ENCODE results near the gene TFB1M. TPM values are rescaled to one million over a fixed set of nuclear protein-coding genes. Genes with fewer than 3 reads are reported as not detected.

TFB1M gene
- polyA plus RNA-seq, 2 of the 4 experiments (the other 2 are of a cell fraction): 9.8 to 19.5 TPM

- no peak for ATAC-seq
- no peak for FAIRE-seq
- no peak for DNase-seq (ENCODE audit: low read depth in 1 of 2, low spot score in 1 of 2)
- POLR2A ChIA-PET: no interaction called here
- CTCF ChIA-PET: no interaction called here
- no peak for TF ChIP-seq PHF8 (IDR thresholded peaks at IDR 0.05; ENCODE audit: borderline replicate concordance, low read depth)
- no peak for TF ChIP-seq PBX3 (IDR thresholded peaks at IDR 0.05)
- no peak for TF ChIP-seq HOXB13 (CRISPR knock-in tag; IDR thresholded peaks at IDR 0.05; ENCODE audit: low read depth)
- TF ChIP-seq USF2 (IDR thresholded peaks at IDR 0.05): no peak
- TF ChIP-seq HEYL (CRISPR knock-in tag; IDR thresholded peaks at IDR 0.05): no peak
- no peaks in the 10 kb centered on the region for H3K4me1 ChIP-seq
- no peak overlapping the region for H3K4me3 ChIP-seq
- H3K27ac ChIP-seq: no peak overlapping the region
- no peaks in the 10 kb centered on the region for H3K9me3 ChIP-seq
- 90% methylated on average over 5 of the region's 5 CpGs for WGBS (ENCODE audit: missing lambda C conversion rate)
- H3K4me2 ChIP-seq: no peak overlapping the region
These were observed 23.8 kb downstream of the TFB1M start for GRCh38 chr6:155290491-155290890.

GRCh38 chr6:155287762-155288161 lies 26.5 kb downstream of the TFB1M start:
- 91% methylated on average over 2 of the region's 2 CpGs for WGBS (ENCODE audit: missing lambda C conversion rate)
- Histone ChIP-seq H3K4me3 (no peak overlapping the region), H3K9me3 (no peaks in the 10 kb centered on the region), H3K4me2 (no peak overlapping the region), H3K27ac (no peak overlapping the region), H3K4me1 (no peaks in the 10 kb centered on the region)
- TF ChIP-seq KDM5A (IDR thresholded peaks at IDR 0.05) (no peak), EP300 (IDR thresholded peaks at IDR 0.05) (no peak), MYC (IDR thresholded peaks at IDR 0.05; ENCODE audit: borderline replicate concordance, low read length) (no peak), JUNB (IDR thresholded peaks at IDR 0.05) (no peak), FOXS1 (CRISPR knock-in tag; IDR thresholded peaks at IDR 0.05) (no peak), ATOH8 (CRISPR knock-in tag; IDR thresholded peaks at IDR 0.05; ENCODE audit: low read depth) (no peak), REST (IDR thresholded peaks at IDR 0.05) (no peak), KDM1A (IDR thresholded peaks at IDR 0.05; ENCODE audit: low read depth) (no peak), BCL3 (IDR thresholded peaks at IDR 0.05) (no peak), GATA3 (IDR thresholded peaks at IDR 0.05; ENCODE audit: borderline replicate concordance) (no peak), POLR2AphosphoS2 (conservative IDR thresholded peaks at IDR 0.05; ENCODE audit: low read length) (no peak), ZSCAN20 (CRISPR knock-in tag; IDR thresholded peaks at IDR 0.05) (no peak), ZFP36 (IDR thresholded peaks at IDR 0.05; ENCODE audit: borderline replicate concordance, partially characterized antibody) (no peak)
- ChIA-PET POLR2A (no interaction called here), CTCF (interaction anchor here (1.5 kb wide), 2 partner anchors 12 to 15 kb away, joined by 3 to 6 read pairs; no protein-coding TSS in a partner anchor)
- ATAC-seq (no peak), DNase-seq (ENCODE audit: low read depth in 1 of 2, low spot score in 1 of 2) (no peak), FAIRE-seq (no peak)

Measured in A549 (cell line).